ENCODE results near the gene ZNF764. TPM values are rescaled to one million over a fixed set of nuclear protein-coding genes. Genes with fewer than 3 reads are reported as not detected.
"Not testable (repeated sequence)": the region's sequence is repeated elsewhere in the genome, so short reads cannot be mapped to it uniquely, and the experiment has no call there.

Gene ZNF764
- total RNA-seq, 2 donors from 2014 or later = 6.0 to 6.5 TPM

DNA sequence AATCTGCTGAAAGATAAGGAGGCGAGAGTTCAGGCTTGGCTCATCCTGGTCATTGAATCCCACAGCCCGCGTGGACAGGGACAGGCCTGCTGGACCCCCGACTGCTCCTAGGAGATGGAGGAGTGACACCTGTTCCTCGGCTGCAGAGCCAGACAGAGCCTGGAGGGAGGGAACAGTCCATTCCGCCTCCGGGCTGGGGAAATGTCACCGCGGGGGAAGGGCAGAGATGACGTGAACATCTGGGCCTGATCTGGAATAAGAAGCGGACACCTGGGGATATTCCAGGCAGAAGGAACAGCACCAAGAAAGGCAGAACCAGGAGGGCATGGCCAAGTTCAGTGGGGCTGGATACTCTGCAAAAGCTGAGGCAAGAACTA lies 25.0 kb downstream of the ZNF764 start:
- intact Hi-C loops (cut with DNase I) = no loop called here
- no peak for DNase-seq (ENCODE audit: low spot score)

GRCh38 chr16:30532285-30533145 lies 25.7 kb downstream of the ZNF764 start:
- intact Hi-C loops (cut with DNase I) = loop anchor here in 1 of 2 donors (1.0 kb wide), 1 partner anchor 36 kb away; no protein-coding TSS in a partner anchor
- DNase-seq (ENCODE audit: low spot score) = no peak

GRCh38 chr16:30530163-30531037 lies 27.8 kb downstream of the ZNF764 start:
- no peak for DNase-seq (ENCODE audit: low spot score)
- intact Hi-C loops (cut with DNase I) = no loop called here

DNA sequence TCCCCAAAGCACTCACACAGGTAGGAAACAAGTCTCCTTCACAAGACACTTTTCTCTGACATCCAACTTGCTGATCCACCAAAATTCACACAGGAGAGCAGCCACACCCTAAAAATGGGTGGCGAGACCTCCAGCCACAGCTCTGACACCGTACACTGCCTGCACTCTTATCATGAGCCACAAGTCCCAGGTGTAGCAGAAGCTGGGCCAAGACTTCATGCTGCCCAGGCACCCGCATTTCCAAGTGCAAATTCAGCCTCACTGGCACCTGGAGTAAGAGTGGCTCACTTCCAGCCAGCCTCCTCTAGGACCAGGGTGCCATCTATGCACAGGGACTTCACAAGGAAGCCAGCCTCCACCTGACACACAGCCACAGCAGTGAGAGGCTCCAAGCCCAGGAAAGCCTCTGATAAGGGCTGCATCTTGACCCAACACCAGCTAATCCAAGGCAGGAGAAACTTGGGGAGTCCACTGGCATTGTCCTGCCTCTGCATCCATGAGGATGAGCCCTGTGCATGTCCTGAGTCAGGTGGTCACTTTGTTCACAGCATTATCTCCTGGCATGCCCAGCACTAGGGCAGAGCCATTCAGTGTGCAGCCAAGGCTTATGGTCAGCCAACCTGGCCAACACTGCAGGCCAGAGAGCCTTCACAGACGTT lies 29.2 kb downstream of the ZNF764 start:
- no peak for DNase-seq (ENCODE audit: low spot score)
- intact Hi-C loops (cut with DNase I) = loop anchor here (10.0 kb wide), 2 partner anchors 56 to 84 kb away; partner anchors contain the start of genes SEPHS2 (in 1 of the 2) and ZNF785 (in 1 of the 2)

DNA sequence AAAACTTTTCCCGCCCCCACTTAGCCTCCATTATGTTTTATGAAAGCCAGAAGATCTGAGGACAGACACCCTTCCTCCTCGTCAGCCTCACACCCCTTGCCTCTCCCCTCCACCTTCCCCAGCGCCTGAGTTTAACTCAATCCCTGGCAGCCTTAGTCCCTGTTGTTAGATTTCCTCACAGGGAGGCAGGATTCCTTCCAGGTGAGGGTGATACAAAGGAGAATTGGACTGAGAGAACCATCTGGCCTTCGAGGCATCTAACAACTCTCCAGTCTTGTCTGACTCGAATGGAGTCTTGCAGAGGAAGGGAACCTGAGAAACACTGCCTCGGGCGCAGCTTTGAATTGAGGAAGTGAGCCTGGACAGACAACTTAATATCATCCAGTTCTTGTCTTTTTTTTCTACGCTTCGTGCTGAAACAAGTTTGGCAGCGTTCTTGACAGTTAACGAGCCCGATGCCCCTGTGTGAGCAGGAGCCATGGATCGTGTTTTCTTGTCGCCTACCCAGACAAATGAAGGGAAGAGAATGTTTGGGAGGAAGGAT lies 30.5 kb downstream of the ZNF764 start:
- intact Hi-C loops (cut with DNase I) = loop anchor here (10.0 kb wide), 2 partner anchors 57 to 83 kb away; partner anchors contain the start of genes SEPHS2 (in 1 of the 2) and ZNF785 (in 1 of the 2)
- DNase-seq (ENCODE audit: low spot score) = peak; percentile 73

DNA sequence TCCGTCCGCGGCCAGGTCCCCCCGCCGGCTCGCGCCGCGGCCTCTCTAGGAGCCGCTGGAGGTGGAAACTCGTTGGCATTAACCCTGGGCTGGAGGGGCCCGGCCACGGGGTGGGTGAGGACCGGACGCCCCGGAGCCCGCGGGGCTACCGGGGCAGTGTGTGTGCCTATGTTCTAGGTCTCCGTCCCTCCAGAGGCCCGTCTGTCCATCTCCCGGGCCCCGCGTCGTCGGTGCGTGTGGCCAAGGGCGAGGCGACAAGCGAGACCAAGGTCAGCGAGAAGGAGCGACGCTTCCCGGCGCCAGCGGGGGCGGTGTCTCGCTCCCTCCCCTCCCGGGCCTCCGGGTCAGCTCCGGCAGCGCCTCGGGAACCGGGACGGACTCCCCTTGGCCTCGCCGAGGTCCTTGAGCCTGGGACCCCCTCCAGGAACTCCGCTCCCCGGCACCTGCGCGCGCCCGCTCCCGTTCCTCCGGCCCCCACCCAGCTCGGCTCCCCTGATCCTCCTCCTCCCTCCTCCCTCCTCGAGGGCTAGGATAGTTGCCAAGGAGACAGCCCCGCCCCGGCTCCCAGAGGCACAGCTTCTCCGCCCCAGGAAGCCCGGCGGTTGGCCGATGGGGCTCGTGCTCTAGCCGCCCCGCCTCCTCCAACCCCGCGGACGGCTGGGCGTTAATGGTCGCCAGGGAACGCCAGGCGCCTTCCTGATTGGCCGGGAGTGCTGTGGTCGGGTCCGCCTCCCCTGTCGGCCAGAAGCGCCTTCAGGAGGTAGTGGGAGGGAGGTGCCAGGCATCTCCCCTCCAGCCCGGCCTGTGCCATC lies 31.1 kb downstream of the ZNF764 start:
- peak; percentile 99 for DNase-seq (ENCODE audit: low spot score)
- intact Hi-C loops (cut with DNase I) = loop anchor here (10.0 kb wide), 2 partner anchors 58 to 82 kb away; partner anchors contain the start of genes SEPHS2 (in 1 of the 2) and ZNF785 (in 1 of the 2)

DNA sequence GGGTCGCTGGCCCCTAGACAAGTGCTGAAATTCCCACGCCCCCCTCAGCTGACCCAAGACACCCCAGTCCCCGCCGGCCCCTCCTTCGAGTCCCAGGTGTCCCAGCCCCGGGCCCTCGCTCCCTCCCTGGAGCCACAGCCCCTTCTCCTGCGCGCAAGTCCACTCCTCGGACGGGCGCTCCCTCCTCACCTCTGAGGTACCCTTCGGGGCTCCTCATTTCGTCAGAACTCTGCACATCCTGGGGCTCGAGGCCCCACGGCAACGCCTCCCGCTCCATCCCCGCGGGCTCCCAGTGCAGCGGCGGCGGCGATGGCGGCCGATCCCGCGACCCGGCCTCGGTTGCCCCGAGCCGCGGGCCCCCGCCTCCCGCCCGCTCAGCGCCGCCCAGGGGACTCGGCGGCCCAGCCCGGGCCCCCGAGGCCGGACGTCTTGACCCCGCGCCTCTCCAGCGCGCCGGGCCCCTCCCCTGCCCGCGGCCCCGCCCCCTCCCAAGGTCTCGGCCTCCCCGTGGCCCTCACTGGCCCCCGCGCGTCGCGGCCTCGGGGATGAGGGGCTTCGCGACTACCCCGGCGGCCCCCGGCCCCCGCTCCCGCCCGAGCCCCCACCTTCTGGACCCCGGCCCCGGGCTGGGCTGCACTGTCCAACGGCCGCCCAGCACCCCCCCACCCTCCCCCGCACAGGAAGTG lies 31.9 kb downstream of the ZNF764 start, which contains the start of gene ZNF768:
Gene ZNF768 (minus strand): TSS at position 430 of the 686 bp plus-strand sequence. CDS start 153 bp downstream, at position 277.
- intact Hi-C loops (cut with DNase I) = loop anchor here (10.0 kb wide), 2 partner anchors 59 to 81 kb away; partner anchors contain the start of genes SEPHS2 (in 1 of the 2) and ZNF785 (in 1 of the 2)
- peak; percentile 86 for DNase-seq (ENCODE audit: low spot score)

DNA sequence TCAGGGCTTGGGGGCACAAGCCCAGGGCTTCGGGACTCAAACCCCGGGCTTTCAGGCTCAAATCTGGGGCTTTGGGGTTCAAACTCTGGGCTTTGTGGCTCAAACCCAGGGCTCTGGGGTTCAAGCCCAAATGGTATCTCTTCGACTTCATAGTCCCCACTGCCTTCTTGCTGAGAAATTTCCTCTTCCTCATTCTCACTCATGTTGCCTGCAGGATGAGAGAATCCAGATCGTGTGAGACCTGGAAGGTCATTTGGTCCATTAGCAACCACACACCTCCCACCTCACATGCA lies 32.4 kb downstream of the ZNF764 start:
- intact Hi-C loops (cut with DNase I) = loop anchor here (10.0 kb wide), 2 partner anchors 59 to 81 kb away; partner anchors contain the start of genes SEPHS2 (in 1 of the 2) and ZNF785 (in 1 of the 2)
- DNase-seq (ENCODE audit: low spot score) = no peak

DNA sequence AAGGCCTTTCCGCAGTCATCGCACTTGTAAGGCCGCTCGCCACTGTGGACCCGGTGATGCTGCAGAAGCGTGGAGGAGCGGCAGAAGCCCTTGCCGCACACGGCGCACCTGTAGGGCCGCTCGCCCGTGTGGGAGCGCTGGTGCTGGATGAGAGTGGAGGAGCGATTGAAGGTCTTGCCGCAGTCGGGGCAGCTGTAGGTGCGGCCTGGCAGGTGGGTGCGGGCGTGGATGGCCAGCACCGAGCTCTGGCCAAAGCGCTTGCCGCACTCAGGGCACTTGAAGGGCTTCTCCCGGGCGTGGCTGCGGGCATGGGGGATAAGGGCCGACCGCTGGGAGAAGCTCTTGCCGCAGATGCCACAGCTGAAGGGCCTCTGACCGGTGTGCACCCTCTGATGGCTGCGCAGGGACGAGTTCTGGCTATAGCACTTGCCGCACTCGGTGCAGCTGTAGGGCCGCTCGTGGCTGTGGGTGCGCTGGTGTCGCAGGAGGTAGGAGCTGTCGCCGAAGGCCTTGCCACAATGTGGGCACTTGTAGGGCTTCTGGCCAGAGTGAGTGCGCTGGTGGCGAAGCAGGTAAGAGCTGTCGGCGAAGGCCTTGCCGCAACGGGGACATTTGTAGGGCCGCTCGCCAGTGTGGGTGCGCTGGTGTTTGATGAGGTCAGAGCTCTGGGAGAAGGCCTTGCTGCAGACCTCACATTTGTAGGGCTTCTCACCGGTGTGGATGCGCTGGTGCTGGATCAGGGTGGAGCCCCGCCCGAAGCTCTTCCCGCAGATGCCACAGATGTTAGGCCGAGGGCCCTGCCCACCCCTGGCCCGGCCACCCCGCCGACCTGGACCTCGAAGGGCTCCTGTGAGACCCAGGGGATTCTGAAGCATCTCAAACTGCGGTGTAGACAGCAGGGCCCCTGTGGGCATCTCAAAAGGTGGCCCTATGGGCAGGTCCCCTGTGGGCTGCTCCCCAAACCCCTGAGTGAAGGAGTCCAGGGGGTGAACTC lies 33.3 kb downstream of the ZNF764 start:
- peak; percentile 80 for DNase-seq (ENCODE audit: low spot score)

DNA sequence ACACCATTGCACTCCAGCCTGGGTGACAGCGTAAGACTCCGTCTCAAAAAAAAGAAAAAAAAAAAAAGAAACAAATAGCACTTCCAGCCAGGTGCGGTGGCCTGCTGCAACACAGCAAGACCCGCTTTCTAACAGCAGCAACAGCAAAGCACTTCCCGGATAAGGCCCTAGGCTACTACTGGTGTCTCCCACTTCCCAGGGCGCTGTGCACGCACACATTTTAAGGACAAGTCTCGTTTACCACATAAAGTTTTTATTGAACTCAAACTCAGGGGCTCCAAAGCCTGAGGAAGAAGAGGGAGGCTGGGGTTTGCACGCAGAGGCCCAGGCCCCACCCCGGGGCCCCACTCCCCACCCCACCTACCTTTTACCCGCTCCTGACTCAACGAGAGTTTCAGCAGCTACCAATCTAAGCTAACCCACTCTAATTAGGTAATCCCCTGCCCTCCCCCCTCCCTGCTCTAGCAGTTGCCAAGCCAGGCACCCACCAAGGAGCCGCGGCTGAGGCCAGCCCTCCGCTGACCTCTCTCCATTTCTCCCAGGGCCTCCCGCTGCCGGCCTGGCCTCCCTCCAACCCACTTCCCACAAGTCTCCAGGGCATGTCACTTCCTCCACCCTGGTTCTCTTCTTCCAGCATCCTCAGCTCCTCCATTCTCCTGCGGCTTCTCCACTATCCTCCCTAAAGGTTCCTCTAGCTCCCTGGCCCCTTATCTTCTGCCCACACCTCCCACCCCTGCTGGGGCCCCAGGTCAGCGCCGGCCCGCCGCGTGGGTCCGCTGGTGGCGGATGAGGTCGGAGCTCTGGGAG lies 34.2 kb downstream of the ZNF764 start:
- peak; percentile 78 for DNase-seq (ENCODE audit: low spot score)
- intact Hi-C loops (cut with DNase I) = loop anchor here (10.0 kb wide), 2 partner anchors 61 to 79 kb away; partner anchors contain the start of genes SEPHS2 (in 1 of the 2) and ZNF785 (in 1 of the 2)

More for the DNA sequence above, 33.3 kb downstream of the ZNF764 start:
- intact Hi-C loops (cut with DNase I) = loop anchor here (10.0 kb wide), 2 partner anchors 60 to 80 kb away; partner anchors contain the start of genes SEPHS2 (in 1 of the 2) and ZNF785 (in 1 of the 2)

GRCh38 chr16:30522702-30523463 lies 35.3 kb downstream of the ZNF764 start:
- DNase-seq (ENCODE audit: low spot score) = not testable (repeated sequence)
- intact Hi-C loops (cut with DNase I) = loop anchor here (10.0 kb wide), 2 partner anchors 62 to 78 kb away; partner anchors contain the start of genes SEPHS2 (in 1 of the 2) and ZNF785 (in 1 of the 2)

- intact Hi-C loops (cut with DNase I) = loop anchor here (10.0 kb wide), 2 partner anchors 63 to 77 kb away; partner anchors contain the start of genes SEPHS2 (in 1 of the 2) and ZNF785 (in 1 of the 2)
Measured at GRCh38 chr16:30521873-30522641, 36.1 kb downstream of the ZNF764 start.

DNA sequence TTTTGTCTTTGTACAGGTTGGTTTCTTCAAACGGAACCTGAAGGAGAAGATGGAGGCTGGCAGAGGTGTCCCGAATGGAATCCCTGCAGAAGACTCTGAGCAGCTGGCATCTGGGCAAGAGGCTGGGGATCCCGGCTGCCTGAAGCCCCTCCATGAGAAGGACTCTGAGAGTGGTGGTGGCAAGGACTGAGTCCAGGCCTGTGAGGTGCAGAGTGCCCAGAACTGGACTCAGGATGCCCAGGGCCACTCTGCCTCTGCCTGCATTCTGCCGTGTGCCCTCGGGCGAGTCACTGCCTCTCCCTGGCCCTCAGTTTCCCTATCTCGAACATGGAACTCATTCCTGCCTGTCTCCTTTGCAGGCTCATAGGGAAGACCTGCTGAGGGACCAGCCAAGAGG lies 36.7 kb downstream of the ZNF764 start:
- intact Hi-C loops (cut with DNase I) = loop anchor here (10.0 kb wide), 2 partner anchors 63 to 77 kb away; partner anchors contain the start of genes SEPHS2 (in 1 of the 2) and ZNF785 (in 1 of the 2)
- DNase-seq (ENCODE audit: low spot score) = no peak

More at GRCh38 chr16:30521873-30522641, 36.1 kb downstream of the ZNF764 start:
- no peak for DNase-seq (ENCODE audit: low spot score)
